H1 (cell line): ENCODE measurements around the gene EFHD1. TPM values are rescaled to one million over a fixed set of nuclear protein-coding genes. Genes with fewer than 3 reads are reported as not detected.

Source experiments
- CTCF ChIA-PET: fragments of 300-600 bp; sonication (Branson Sonifier 250); formaldehyde crosslinking; loops from one replicate; lab custom pipeline; 2021; ENCODE audit not compliant: partially characterized antibody; lab: Charles Lee
- POLR2A ChIA-PET: fragments of 300-600 bp; sonication (Branson Sonifier 250); formaldehyde crosslinking; loops from one replicate; lab custom pipeline; 2021; ENCODE audit warnings: inconsistent platforms; ENCODE audit not compliant: partially characterized antibody; lab: Charles Lee
- DNase-seq, 2 experiments: peaks; one replicate each; pipeline versions ENCODE4 v3.0.0 to v3.0.0-alpha.2; 2010 to 2022; ENCODE audit warnings: low spot score in 2 of 2, low read depth in 1 of 2, mixed read lengths in 1 of 2
- FAIRE-seq: peaks from 2 replicates; lab custom pipeline; 2011; peaks lifted over from hg19 to GRCh38; lab: Jason Lieb, UNC
- H2AFZ ChIP-seq: 2 replicates; pipeline ENCODE4 v1.8.1; 2012; ENCODE audit warnings: low read length, inconsistent platforms
- H2AK5ac ChIP-seq: 2 replicates; pipeline ENCODE4 v1.6.1; 2013; ENCODE audit warnings: low read depth, low read length
- H2BK120ac ChIP-seq: replicated peaks from 2 replicates; pipeline ENCODE3; 2013; ENCODE audit warnings: low read depth, low read length, inconsistent platforms
- H2BK12ac ChIP-seq: 2 replicates; pipeline ENCODE4 v1.6.1; 2013; ENCODE audit warnings: low read depth, low read length
- H2BK15ac ChIP-seq: 2 replicates; pipeline ENCODE4 v1.6.1; 2013; ENCODE audit warnings: low read length
- H2BK20ac ChIP-seq: 2 replicates; pipeline ENCODE4 v1.6.1; 2013; ENCODE audit warnings: low read length
- H2BK5ac ChIP-seq: 2 replicates; pipeline ENCODE4 v1.6.1; 2013; ENCODE audit warnings: low read depth, low read length
- H3K14ac ChIP-seq: 2 replicates; pipeline ENCODE4 v1.6.1; 2013; ENCODE audit warnings: inconsistent platforms; ENCODE audit not compliant: insufficient read length
- H3K18ac ChIP-seq: 2 replicates; pipeline ENCODE4 v1.6.1; 2013; ENCODE audit warnings: low read length; ENCODE audit errors: extremely low read depth
- H3K23ac ChIP-seq: 2 replicates; pipeline ENCODE4 v1.6.1; 2013; ENCODE audit warnings: inconsistent platforms; ENCODE audit not compliant: insufficient read length
- H3K23me2 ChIP-seq: 2 replicates; pipeline ENCODE4 v1.6.1; 2013; ENCODE audit warnings: low read depth, low read length
- H3K27ac ChIP-seq: 2 replicates; pipeline ENCODE4 v1.6.1; 2011; ENCODE audit warnings: low read depth, low read length, inconsistent platforms
- H3K27me3 ChIP-seq, 4 experiments: replicated peaks in 1 of 4; 1 replicate in 1 of 4; 2 replicates in 3 of 4; pipeline versions ENCODE4 v1.6.1 to v1.8.1; 2011 to 2013; ENCODE audit warnings: low read length in 3 of 4, mild to moderate bottlenecking in 3 of 4, inconsistent platforms in 2 of 4, mixed read lengths in 2 of 4, moderate library complexity in 1 of 4; ENCODE audit not compliant: control insufficient read depth in 3 of 4, insufficient read depth in 3 of 4; ENCODE audit errors: extremely low read depth in 1 of 4
- H3K36me3 ChIP-seq, 4 experiments: 2 replicates each; pipeline versions ENCODE4 v1.6.1 to v1.8.1; 2011 to 2013; ENCODE audit warnings: mild to moderate bottlenecking in 4 of 4, low read length in 3 of 4, moderate library complexity in 2 of 4, control low read depth in 1 of 4, inconsistent platforms in 1 of 4; ENCODE audit not compliant: insufficient read depth in 4 of 4, control insufficient read depth in 2 of 4
- H3K4ac ChIP-seq: replicated peaks from 2 replicates; pipeline ENCODE3; 2013; ENCODE audit warnings: low read length, low read depth, mixed read lengths, inconsistent platforms; ENCODE audit not compliant: insufficient read length
- H3K4me1 ChIP-seq, 4 experiments: replicated peaks in 1 of 4; 1 replicate in 1 of 4; 2 replicates in 3 of 4; pipeline versions ENCODE4 v1.6.1 to v1.8.1; 2011 to 2013; ENCODE audit warnings: low read length in 3 of 4, inconsistent platforms in 2 of 4, mixed read lengths in 1 of 4; ENCODE audit not compliant: insufficient read depth in 4 of 4, control insufficient read depth in 3 of 4
- H3K4me2 ChIP-seq, 2 experiments: 2 replicates each; pipeline versions ENCODE4 v1.6.1 to v1.8.1; 2011 to 2013; ENCODE audit warnings: low read depth in 2 of 2, low read length in 2 of 2, control low read depth in 1 of 2, inconsistent platforms in 1 of 2, mild to moderate bottlenecking in 1 of 2; ENCODE audit not compliant: insufficient read depth in 1 of 2
- H3K4me3 ChIP-seq, 4 experiments: fragments of 200-600, 300-600 bp in 1 of 4; sonication (generic), shearing (Covaris generic), sonication (Bioruptor Twin) in 1 of 4; 2 replicates each; pipeline versions ENCODE4 v1.5.1 to v1.8.1; 2011 to 2016; ENCODE audit warnings: low read length in 4 of 4, low read depth in 3 of 4, control low read depth in 2 of 4, inconsistent platforms in 2 of 4, mild to moderate bottlenecking in 2 of 4, mixed read lengths in 1 of 4, moderate library complexity in 1 of 4; ENCODE audit not compliant: insufficient read depth in 2 of 4; ENCODE audit errors: extremely low read depth in 1 of 4
- H3K56ac ChIP-seq: replicated peaks from 2 replicates; pipeline ENCODE3; 2013; ENCODE audit warnings: low read depth, mild to moderate bottlenecking, mixed read lengths, low read length, inconsistent platforms; ENCODE audit not compliant: insufficient read length
- H3K79me1 ChIP-seq: 2 replicates; pipeline ENCODE4 v1.6.1; 2013; ENCODE audit warnings: low read depth, low read length, control low read depth
- H3K79me2 ChIP-seq, 2 experiments: 2 replicates each; pipeline versions ENCODE4 v1.6.1 to v1.8.1; 2012 to 2013; ENCODE audit warnings: low read length in 2 of 2, mild to moderate bottlenecking in 2 of 2, inconsistent platforms in 1 of 2; ENCODE audit not compliant: insufficient read depth in 2 of 2, control insufficient read depth in 1 of 2
- H3K9ac ChIP-seq, 4 experiments: replicated peaks in 1 of 4; 1 replicate in 1 of 4; 2 replicates in 3 of 4; pipeline versions ENCODE4 v1.6.1 to v1.8.1; 2011 to 2013; ENCODE audit warnings: low read depth in 3 of 4, low read length in 3 of 4, control low read depth in 2 of 4, mild to moderate bottlenecking in 2 of 4, moderate library complexity in 2 of 4, inconsistent platforms in 1 of 4; ENCODE audit errors: extremely low read depth in 1 of 4
- H3K9me3 ChIP-seq, 2 experiments: 2 replicates each; pipeline versions ENCODE4 v1.6.1 to v1.8.1; 2012 to 2013; ENCODE audit warnings: mild to moderate bottlenecking in 2 of 2, moderate library complexity in 2 of 2, control low read depth in 1 of 2, inconsistent platforms in 1 of 2, low read depth in 1 of 2, low read length in 1 of 2, mixed read lengths in 1 of 2; ENCODE audit not compliant: insufficient read depth in 2 of 2
- H4K20me1 ChIP-seq, 2 experiments: replicated peaks in 1 of 2; 2 replicates each; pipeline versions ENCODE3 to v1.8.1; 2011 to 2013; ENCODE audit warnings: inconsistent platforms in 2 of 2, low read length in 2 of 2, mild to moderate bottlenecking in 1 of 2; ENCODE audit not compliant: insufficient read depth in 2 of 2, control insufficient read depth in 1 of 2
- H4K5ac ChIP-seq: 2 replicates; pipeline ENCODE4 v1.6.1; 2013; ENCODE audit warnings: low read length, low read depth, mixed read lengths, inconsistent platforms; ENCODE audit not compliant: insufficient read length
- H4K8ac ChIP-seq: 2 replicates; pipeline ENCODE4 v1.8.0; 2013; ENCODE audit warnings: mild to moderate bottlenecking, moderate library complexity, low read length, inconsistent platforms; ENCODE audit not compliant: insufficient read depth; ENCODE audit errors: extremely low read depth
- H4K91ac ChIP-seq: replicated peaks from 2 replicates; pipeline ENCODE3; 2013; ENCODE audit warnings: low read length, mixed read lengths, inconsistent platforms; ENCODE audit not compliant: insufficient read length
- FOSL1 ChIP-seq: IDR thresholded peaks from 2 replicates; pipeline ENCODE4 v1.6.1; 2011; ENCODE audit warnings: mild to moderate bottlenecking, low read depth, low read length, moderate library complexity; ENCODE audit not compliant: insufficient read depth
- MAX ChIP-seq: IDR thresholded peaks from 2 replicates; pipeline ENCODE4 v1.6.1; 2012; ENCODE audit warnings: inconsistent platforms
- TAF1 ChIP-seq: IDR thresholded peaks from 2 replicates; pipeline ENCODE4 v1.6.1; 2011; ENCODE audit warnings: mild to moderate bottlenecking, low read depth, low read length
- WGBS, 2 experiments: shearing (Covaris generic) in 1 of 2; methylation state at CpG; one replicate each; pipeline versions ENCODE4 v1.1.6 to v1.1.7; 2013 to 2015; ENCODE audit warnings: low lambda C conversion rate in 2 of 2, mixed read lengths in 2 of 2, inconsistent platforms in 1 of 2, low coverage in 1 of 2, missing lambda C conversion rate in 1 of 2; ENCODE audit not compliant: insufficient replicate concordance in 2 of 2, insufficient coverage in 1 of 2, insufficient read length in 1 of 2; ENCODE audit errors: extremely low coverage in 1 of 2, missing lambda C conversion rate in 1 of 2; 5-methylcytosine and 5-hydroxymethylcytosine counted together
- polyA plus RNA-seq, 7 experiments: library from polyadenylated mRNA; depleted of rRNA in 3 of 7; stranded (reverse) in 5 of 7; unstranded in 2 of 7; fragments of >200 nt in 5 of 7; fragments of 200-250 nt in 2 of 7; gene quantifications; 1 replicate in 5 of 7; 2 replicates in 1 of 7; 4 replicates in 1 of 7; pipeline versions ENCODE4 v1.2.1 to v1.2.3, GENCODE V29; 2011 to 2013; ENCODE audit warnings: missing spikeins in 2 of 7, mixed read lengths in 2 of 7
- total RNA-seq: library from RNA; stranded (reverse); fragmentation: NEBNext Ultra II Directional; extraction: Animal tissue kit (Norgen Biotek cat#: 25700); gene quantifications from 2 replicates; pipeline ENCODE4 v1.2.1, GENCODE V29; 2021

EFHD1 gene
- total and polyA plus RNA-seq, 2 of the 8 experiments (the other 6 are each of a cell fraction or from before 2014, with no cell fraction given) = 3.4 to 4.5 TPM

- H3K23ac ChIP-seq = no peak overlapping the region
- WGBS, 2 experiments = 90% methylated on average over 10 of the region's 10 CpGs; no CpG with 5 or more reads in 1 of the 2 experiments
- CTCF ChIA-PET = interaction anchor here (1.0 to 3.3 kb wide), 2 partner anchors 63 to 68 kb away, joined by 3 to 21 read pairs; no protein-coding TSS in a partner anchor
These were observed 28.9 kb upstream of the EFHD1 start for GRCh38 chr2:232604535-232604934.

More at GRCh38 chr2:232604535-232604934, 28.9 kb upstream of the EFHD1 start:
- Histone ChIP-seq H4K91ac (no peak overlapping the region), H3K27me3 (no peaks in the 10 kb centered on the region; a peak in 1 of 7 replicates), H3K14ac (no peak overlapping the region), H3K9ac (no peak overlapping the region), H3K36me3 (no peaks in the 10 kb centered on the region), H4K5ac (no peak overlapping the region), H4K8ac (no peak overlapping the region), H3K4me3 (no peak overlapping the region), H3K4me1 (peaks cover 0 to 2% (median 0%) of the 10 kb centered on the region in 4 experiments; a peak in 1 of 7 replicates), H3K23me2 (0 out of 2 replicates have a peak, but pooled peaks cover 2% of the 10 kb centered on the region), H3K79me1 (no peaks in the 10 kb centered on the region), H2AFZ (no peak overlapping the region), H2BK120ac (no peak overlapping the region), H4K20me1 (no peaks in the 10 kb centered on the region), H2BK5ac (no peak overlapping the region), H3K56ac (no peak overlapping the region), H3K4ac (no peak overlapping the region), H2AK5ac (no peak overlapping the region), H3K18ac (no peak overlapping the region)
- POLR2A ChIA-PET = no interaction called here
- no peak for DNase-seq
- no peak for FAIRE-seq
- TF ChIP-seq TAF1 = no peak
- TF ChIP-seq FOSL1 = no peak
- TF ChIP-seq MAX = no peak
- TF ChIP-seq, all 59 proteins: peak for 0
- Histone ChIP-seq H3K4me2 (no peak overlapping the region), H3K9me3 (no peaks in the 10 kb centered on the region), H2BK20ac (no peak overlapping the region), H2BK15ac (no peak overlapping the region), H2BK12ac (no peak overlapping the region), H3K27ac (no peak overlapping the region), H3K79me2 (no peaks in the 10 kb centered on the region)
